Liver (tissue), 3 donors: Measurements from ENCODE around the gene STAMBPL1.

Experiments
- EGR1 ChIP-seq, 2 donors: IDR thresholded peaks; 2 replicates each; pipeline ENCODE4 v1.6.1; 2016 to 2018; ENCODE audit warnings: antibody characterized with exemption in 2 of 2, low read depth in 2 of 2
- FOXA1 ChIP-seq: IDR thresholded peaks from 2 replicates; pipeline ENCODE4 v1.6.1; 2016; ENCODE audit warnings: antibody characterized with exemption
- GABPA ChIP-seq, 2 donors: IDR thresholded peaks in 1 of 2; conservative IDR thresholded peaks in 1 of 2; 2 replicates each; pipeline ENCODE4 v1.6.1; 2016; ENCODE audit warnings: antibody characterized with exemption in 2 of 2, mild to moderate bottlenecking in 1 of 2, moderate library complexity in 1 of 2
- SP1 ChIP-seq: IDR thresholded peaks from 2 replicates; pipeline ENCODE4 v1.6.1; 2018; ENCODE audit warnings: antibody characterized with exemption, mild to moderate bottlenecking
- YY1 ChIP-seq: IDR thresholded peaks from 2 replicates; pipeline ENCODE4 v1.6.1; 2016; ENCODE audit warnings: antibody characterized with exemption, mild to moderate bottlenecking
- TF ChIP-seq, protein P1 (sequence below): fragments of 150-350 bp; IDR thresholded peaks from 2 replicates; pipeline ENCODE4 v1.5.1; 2017; ENCODE audit warnings: improper control_type of control experiment, low read depth, low read length; ENCODE audit not compliant: missing input control
- TF ChIP-seq, protein P2 (sequence below): IDR thresholded peaks from 2 replicates; pipeline ENCODE4 v1.6.1; 2016; ENCODE audit warnings: antibody characterized with exemption, mild to moderate bottlenecking
- TF ChIP-seq, protein P3 (sequence below): IDR thresholded peaks from 2 replicates; pipeline ENCODE4 v1.6.1; 2016; ENCODE audit warnings: antibody characterized with exemption
- donor health status: healthy.
- donor health status: healthy.

DNA sequence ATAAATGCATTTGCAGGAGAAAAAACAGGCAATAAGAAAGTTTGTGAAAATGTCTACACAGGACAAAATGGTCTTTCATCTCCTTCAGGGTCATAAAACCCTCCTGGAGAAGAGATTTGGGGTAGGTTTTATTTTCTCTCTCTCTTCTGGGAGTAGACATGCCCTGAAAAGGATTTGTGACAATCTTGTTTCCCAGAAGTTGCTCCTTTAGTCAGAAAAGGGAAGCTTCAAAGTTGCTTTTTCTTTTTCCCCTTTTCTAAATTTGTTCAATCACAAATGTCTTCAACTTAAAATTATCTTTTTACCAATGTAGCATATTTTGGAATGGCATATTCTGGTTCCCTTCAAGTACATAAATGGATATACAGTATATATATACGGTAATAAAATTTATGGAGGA is 19.0 kb upstream of the STAMBPL1 start:
- TF ChIP-seq, protein P1, sequence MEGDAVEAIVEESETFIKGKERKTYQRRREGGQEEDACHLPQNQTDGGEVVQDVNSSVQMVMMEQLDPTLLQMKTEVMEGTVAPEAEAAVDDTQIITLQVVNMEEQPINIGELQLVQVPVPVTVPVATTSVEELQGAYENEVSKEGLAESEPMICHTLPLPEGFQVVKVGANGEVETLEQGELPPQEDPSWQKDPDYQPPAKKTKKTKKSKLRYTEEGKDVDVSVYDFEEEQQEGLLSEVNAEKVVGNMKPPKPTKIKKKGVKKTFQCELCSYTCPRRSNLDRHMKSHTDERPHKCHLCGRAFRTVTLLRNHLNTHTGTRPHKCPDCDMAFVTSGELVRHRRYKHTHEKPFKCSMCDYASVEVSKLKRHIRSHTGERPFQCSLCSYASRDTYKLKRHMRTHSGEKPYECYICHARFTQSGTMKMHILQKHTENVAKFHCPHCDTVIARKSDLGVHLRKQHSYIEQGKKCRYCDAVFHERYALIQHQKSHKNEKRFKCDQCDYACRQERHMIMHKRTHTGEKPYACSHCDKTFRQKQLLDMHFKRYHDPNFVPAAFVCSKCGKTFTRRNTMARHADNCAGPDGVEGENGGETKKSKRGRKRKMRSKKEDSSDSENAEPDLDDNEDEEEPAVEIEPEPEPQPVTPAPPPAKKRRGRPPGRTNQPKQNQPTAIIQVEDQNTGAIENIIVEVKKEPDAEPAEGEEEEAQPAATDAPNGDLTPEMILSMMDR, result no peak
- TF ChIP-seq, protein P2, sequence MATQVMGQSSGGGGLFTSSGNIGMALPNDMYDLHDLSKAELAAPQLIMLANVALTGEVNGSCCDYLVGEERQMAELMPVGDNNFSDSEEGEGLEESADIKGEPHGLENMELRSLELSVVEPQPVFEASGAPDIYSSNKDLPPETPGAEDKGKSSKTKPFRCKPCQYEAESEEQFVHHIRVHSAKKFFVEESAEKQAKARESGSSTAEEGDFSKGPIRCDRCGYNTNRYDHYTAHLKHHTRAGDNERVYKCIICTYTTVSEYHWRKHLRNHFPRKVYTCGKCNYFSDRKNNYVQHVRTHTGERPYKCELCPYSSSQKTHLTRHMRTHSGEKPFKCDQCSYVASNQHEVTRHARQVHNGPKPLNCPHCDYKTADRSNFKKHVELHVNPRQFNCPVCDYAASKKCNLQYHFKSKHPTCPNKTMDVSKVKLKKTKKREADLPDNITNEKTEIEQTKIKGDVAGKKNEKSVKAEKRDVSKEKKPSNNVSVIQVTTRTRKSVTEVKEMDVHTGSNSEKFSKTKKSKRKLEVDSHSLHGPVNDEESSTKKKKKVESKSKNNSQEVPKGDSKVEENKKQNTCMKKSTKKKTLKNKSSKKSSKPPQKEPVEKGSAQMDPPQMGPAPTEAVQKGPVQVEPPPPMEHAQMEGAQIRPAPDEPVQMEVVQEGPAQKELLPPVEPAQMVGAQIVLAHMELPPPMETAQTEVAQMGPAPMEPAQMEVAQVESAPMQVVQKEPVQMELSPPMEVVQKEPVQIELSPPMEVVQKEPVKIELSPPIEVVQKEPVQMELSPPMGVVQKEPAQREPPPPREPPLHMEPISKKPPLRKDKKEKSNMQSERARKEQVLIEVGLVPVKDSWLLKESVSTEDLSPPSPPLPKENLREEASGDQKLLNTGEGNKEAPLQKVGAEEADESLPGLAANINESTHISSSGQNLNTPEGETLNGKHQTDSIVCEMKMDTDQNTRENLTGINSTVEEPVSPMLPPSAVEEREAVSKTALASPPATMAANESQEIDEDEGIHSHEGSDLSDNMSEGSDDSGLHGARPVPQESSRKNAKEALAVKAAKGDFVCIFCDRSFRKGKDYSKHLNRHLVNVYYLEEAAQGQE, result no peak
- TF ChIP-seq YY1 (no peak), FOXA1 (no peak), SP1 (no peak), GABPA (IDR thresholded peaks at IDR 0.05 in 1 of 2, conservative IDR thresholded peaks at IDR 0.05 in 1 of 2) (no peak), EGR1 (IDR thresholded peaks at IDR 0.05; ENCODE audit: low read depth in 2 of 2) (no peak)
- TF ChIP-seq, protein P3, sequence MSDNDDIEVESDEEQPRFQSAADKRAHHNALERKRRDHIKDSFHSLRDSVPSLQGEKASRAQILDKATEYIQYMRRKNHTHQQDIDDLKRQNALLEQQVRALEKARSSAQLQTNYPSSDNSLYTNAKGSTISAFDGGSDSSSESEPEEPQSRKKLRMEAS, result no peak
